ENCODE measurements around the gene HPCAL1.

DNA sequence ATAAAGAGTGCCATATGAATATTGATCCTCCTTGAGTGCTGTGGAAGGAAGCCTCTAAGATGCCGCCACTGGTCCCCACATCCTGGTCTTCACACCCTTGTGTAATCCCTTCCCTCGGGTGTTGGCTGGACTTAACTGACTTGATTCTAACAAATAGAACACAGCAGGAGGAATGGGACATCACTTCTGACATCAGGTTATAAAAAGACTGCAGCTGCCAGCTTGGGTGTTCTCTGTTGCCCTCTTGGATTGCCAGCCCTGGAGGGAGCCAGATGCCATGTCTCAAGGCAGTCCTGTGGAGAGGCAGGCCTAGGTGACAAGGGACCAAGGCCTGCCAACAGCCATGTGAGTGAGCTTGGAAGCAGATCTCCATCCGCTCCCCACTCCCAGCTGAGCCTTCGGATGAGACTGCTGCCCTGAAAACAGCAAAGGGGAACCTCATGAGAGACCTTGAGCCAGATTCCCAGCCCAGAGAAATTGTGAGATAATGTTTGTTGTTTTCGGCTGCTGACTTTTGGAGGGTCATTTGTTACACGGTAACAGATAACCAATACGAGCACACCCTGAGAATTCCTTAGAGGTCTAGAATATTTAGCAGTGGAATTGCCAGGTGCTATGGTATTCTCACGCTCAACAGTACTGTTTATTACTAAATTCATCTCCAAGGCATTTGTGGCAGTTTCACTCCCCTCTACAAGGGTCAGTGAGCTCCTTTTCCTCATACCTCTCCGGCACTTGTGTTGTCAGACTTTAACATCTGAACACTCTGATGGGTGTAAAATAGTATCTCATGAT lies 32.5 kb downstream of the HPCAL1 start:
- TF ChIP-seq POLR2AphosphoS5 (IDR thresholded peaks at IDR 0.05; ENCODE audit: insufficient read depth, low read depth, low read length) (no peak), POLR2A (IDR thresholded peaks at IDR 0.05; ENCODE audit: low read depth, low read length) (no peak), MYC (IDR thresholded peaks at IDR 0.05; ENCODE audit: low read depth, low read length) (no peak)
- TF ChIP-seq, protein P1, sequence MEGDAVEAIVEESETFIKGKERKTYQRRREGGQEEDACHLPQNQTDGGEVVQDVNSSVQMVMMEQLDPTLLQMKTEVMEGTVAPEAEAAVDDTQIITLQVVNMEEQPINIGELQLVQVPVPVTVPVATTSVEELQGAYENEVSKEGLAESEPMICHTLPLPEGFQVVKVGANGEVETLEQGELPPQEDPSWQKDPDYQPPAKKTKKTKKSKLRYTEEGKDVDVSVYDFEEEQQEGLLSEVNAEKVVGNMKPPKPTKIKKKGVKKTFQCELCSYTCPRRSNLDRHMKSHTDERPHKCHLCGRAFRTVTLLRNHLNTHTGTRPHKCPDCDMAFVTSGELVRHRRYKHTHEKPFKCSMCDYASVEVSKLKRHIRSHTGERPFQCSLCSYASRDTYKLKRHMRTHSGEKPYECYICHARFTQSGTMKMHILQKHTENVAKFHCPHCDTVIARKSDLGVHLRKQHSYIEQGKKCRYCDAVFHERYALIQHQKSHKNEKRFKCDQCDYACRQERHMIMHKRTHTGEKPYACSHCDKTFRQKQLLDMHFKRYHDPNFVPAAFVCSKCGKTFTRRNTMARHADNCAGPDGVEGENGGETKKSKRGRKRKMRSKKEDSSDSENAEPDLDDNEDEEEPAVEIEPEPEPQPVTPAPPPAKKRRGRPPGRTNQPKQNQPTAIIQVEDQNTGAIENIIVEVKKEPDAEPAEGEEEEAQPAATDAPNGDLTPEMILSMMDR (IDR thresholded peaks at IDR 0.05; ENCODE audit: extremely low read depth in 1 of 2, insufficient read depth in 1 of 2, low read depth in 1 of 2, low read length in 2 of 2): no peak

All from endothelial cell of umbilical vein (primary cell).